HuH-7 (cell line): ENCODE data around the gene ROBO1.
A peak's percentile ranks its signal among the peaks of the same experiment; 100 is the strongest.

Source experiments
- DNase-seq: peaks from one replicate; pipeline ENCODE4 v3.0.0; 2011; ENCODE audit warnings: low spot score

ROBO1 gene

GRCh38 chr3:79467721-79468120, 300.1 kb downstream of the ROBO1 start:
- no peak for DNase-seq

- no peak for DNase-seq
Observed at GRCh38 chr3:79461129-79461792, 306.5 kb downstream of the ROBO1 start.

GRCh38 chr3:79453600-79453999, 314.2 kb downstream of the ROBO1 start:
- no peak for DNase-seq

- DNase-seq = no peak
Observed at GRCh38 chr3:79436387-79436786, 331.4 kb downstream of the ROBO1 start.

- no peak for DNase-seq
Observed at GRCh38 chr3:79427081-79427480, 340.7 kb downstream of the ROBO1 start.

GRCh38 chr3:79424811-79425210, 343.0 kb downstream of the ROBO1 start:
- DNase-seq = no peak

- DNase-seq = no peak
Observed at GRCh38 chr3:79423417-79423816, 344.4 kb downstream of the ROBO1 start.

- DNase-seq = no peak
Observed at GRCh38 chr3:79421273-79421672, 346.5 kb downstream of the ROBO1 start.

GRCh38 chr3:79418855-79419621, 348.8 kb downstream of the ROBO1 start:
- DNase-seq = no peak

GRCh38 chr3:79415356-79415755, 352.4 kb downstream of the ROBO1 start:
- DNase-seq = no peak

- no peak for DNase-seq
Observed at GRCh38 chr3:79414806-79415205, 353.0 kb downstream of the ROBO1 start.

- no peak for DNase-seq
Observed at GRCh38 chr3:79414035-79414434, 353.8 kb downstream of the ROBO1 start.

- DNase-seq = no peak
Observed at GRCh38 chr3:79412537-79412936, 355.3 kb downstream of the ROBO1 start.

- no peak for DNase-seq
Observed at GRCh38 chr3:79410617-79411016, 357.2 kb downstream of the ROBO1 start.

- DNase-seq = no peak
Observed at GRCh38 chr3:79410136-79410535, 357.7 kb downstream of the ROBO1 start.

- no peak for DNase-seq
Observed at GRCh38 chr3:79406175-79406574, 361.6 kb downstream of the ROBO1 start.

GRCh38 chr3:79405183-79405582, 362.6 kb downstream of the ROBO1 start:
- DNase-seq = peak; percentile 2

- DNase-seq = no peak
Observed at GRCh38 chr3:79396595-79396994, 371.2 kb downstream of the ROBO1 start.

GRCh38 chr3:79392479-79392878, 375.3 kb downstream of the ROBO1 start:
- DNase-seq = no peak

- no peak for DNase-seq
Observed at GRCh38 chr3:79390352-79390751, 377.4 kb downstream of the ROBO1 start.

- DNase-seq = no peak
Observed at GRCh38 chr3:79385211-79385610, 382.6 kb downstream of the ROBO1 start.

GRCh38 chr3:79383402-79384012, 384.3 kb downstream of the ROBO1 start:
- DNase-seq = no peak

GRCh38 chr3:79380581-79380980, 387.2 kb downstream of the ROBO1 start:
- DNase-seq = no peak
